K562 (cell line): Measurements from ENCODE around the gene MDK. TPM values are rescaled to one million over a fixed set of nuclear protein-coding genes. Genes with fewer than 3 reads are reported as not detected.

ENCODE experiments used
- ATAC-seq: fragments of 200-7000 bp; cut with Tn5 transposase; 3 replicates; pipeline ENCODE4 v1.9.1; 2020; ENCODE audit warnings: moderate library complexity
- BruUV-seq: library from RNA; stranded (reverse); fragments of 400-500 nt; replicated peaks from 2 replicates; lab custom pipeline; 2021; lab: Mats Ljungman, UMichigan
- CTCF ChIA-PET: fragments of 300-600 bp; formaldehyde crosslinking; extraction: SDS; loops from one replicate; lab custom pipeline; 2021; ENCODE audit warnings: low intra/inter-chr PET ratio; lab: Yijun Ruan, JAX
- POLR2A ChIA-PET: fragments of 300-600, 350-650 bp; sonication (Branson Sonifier 250); formaldehyde crosslinking; extraction: SDS; loops from one replicate; lab custom pipeline; 2021; ENCODE audit warnings: antibody characterized with exemption, inconsistent platforms; lab: Yijun Ruan, JAX
- DNase-seq, 4 experiments: peaks; one replicate each; pipeline versions ENCODE4 v3.0.0 to v3.0.0-alpha.2; 2011 to 2018; ENCODE audit warnings: low spot score in 3 of 4, mixed read lengths in 3 of 4; ENCODE audit errors: extremely low read depth in 1 of 4
- FAIRE-seq: peaks from 2 replicates; lab custom pipeline; 2011; peaks lifted over from hg19 to GRCh38; lab: Jason Lieb, UNC
- H2AFZ ChIP-seq: 2 replicates; pipeline ENCODE4 v1.6.0; 2011; ENCODE audit warnings: low read depth, low read length, control low read depth, inconsistent platforms
- H3K27ac ChIP-seq: fragments of 200-600 bp; 3 replicates; pipeline ENCODE4 v1.8.0; 2011; ENCODE audit warnings: low read depth, mild to moderate bottlenecking, control low read depth, inconsistent platforms, low read length, moderate library complexity, mixed read lengths; ENCODE audit errors: extremely low read depth
- H3K27me3 ChIP-seq, 2 experiments: fragments of 300-600 bp in 1 of 2; 2 replicates in 1 of 2; 3 replicates in 1 of 2; pipeline versions ENCODE4 v1.6.0 to v1.8.0; 2011; ENCODE audit warnings: inconsistent platforms in 2 of 2, low read length in 2 of 2, mild to moderate bottlenecking in 1 of 2, mixed read lengths in 1 of 2, moderate library complexity in 1 of 2; ENCODE audit not compliant: control insufficient read depth in 2 of 2, insufficient read depth in 2 of 2
- H3K36me3 ChIP-seq: fragments of 300-600 bp; 3 replicates; pipeline ENCODE4 v1.8.0; 2011; ENCODE audit warnings: mild to moderate bottlenecking, low read length, inconsistent platforms; ENCODE audit not compliant: control insufficient read depth, insufficient read depth
- H3K4me1 ChIP-seq, 2 experiments: fragments of 200-600 bp in 1 of 2; replicated peaks in 1 of 2; 2 replicates in 1 of 2; 3 replicates in 1 of 2; pipeline versions ENCODE4 v1.5.1 to v1.8.0; 2011; ENCODE audit warnings: inconsistent platforms in 2 of 2, low read length in 2 of 2, mild to moderate bottlenecking in 1 of 2, mixed read lengths in 1 of 2, moderate library complexity in 1 of 2; ENCODE audit not compliant: control insufficient read depth in 2 of 2, insufficient read depth in 2 of 2
- H3K4me2 ChIP-seq: 2 replicates; pipeline ENCODE4 v1.6.1; 2011; ENCODE audit warnings: low read length, control low read depth, inconsistent platforms, mixed read lengths; ENCODE audit not compliant: insufficient read depth
- H3K4me3 ChIP-seq: fragments of 200-600 bp; sonication (generic), shearing (Covaris generic); 2 replicates; pipeline ENCODE4 v1.5.1; 2016; ENCODE audit warnings: control low read depth, inconsistent platforms
- H3K79me2 ChIP-seq: fragments of 200-600 bp; 3 replicates; pipeline ENCODE4 v1.8.0; 2011; ENCODE audit warnings: low read length, inconsistent platforms; ENCODE audit not compliant: control insufficient read depth, insufficient read depth
- H3K9ac ChIP-seq, 2 experiments: 2 replicates each; pipeline versions ENCODE4 v1.6.0 to v1.6.1; 2011; ENCODE audit warnings: low read depth in 2 of 2, low read length in 2 of 2, control low read depth in 1 of 2, inconsistent platforms in 1 of 2, mild to moderate bottlenecking in 1 of 2, mixed read lengths in 1 of 2; ENCODE audit not compliant: insufficient read depth in 1 of 2
- H3K9me1 ChIP-seq: one replicate; pipeline ENCODE4 v1.6.0; 2011; ENCODE audit warnings: inconsistent platforms, mild to moderate bottlenecking, low read length, moderate library complexity; ENCODE audit not compliant: control insufficient read depth, insufficient read depth
- H3K9me3 ChIP-seq: replicated peaks from 2 replicates; pipeline ENCODE4 v1.5.1; 2011; ENCODE audit warnings: low read depth, low read length, inconsistent platforms; ENCODE audit not compliant: control insufficient read depth, insufficient read depth
- H4K20me1 ChIP-seq: replicated peaks from 2 replicates; pipeline ENCODE4 v1.6.1; 2011; ENCODE audit warnings: low read length, inconsistent platforms, mixed read lengths; ENCODE audit not compliant: control insufficient read depth, insufficient read depth
- BRD4 ChIP-seq: fragments of 200-600 bp; sonication (generic); IDR thresholded peaks from 2 replicates; pipeline ENCODE4 v1.6.1; 2017; ENCODE audit warnings: inconsistent platforms
- BRF1 ChIP-seq: IDR thresholded peaks from 3 replicates; pipeline ENCODE4 v1.6.1; 2011; ENCODE audit warnings: borderline replicate concordance, mild to moderate bottlenecking; ENCODE audit not compliant: insufficient read length; ENCODE audit errors: extremely low read depth
- POLR2G ChIP-seq: fragments of 200-400 bp; formaldehyde crosslinking; IDR thresholded peaks from 2 replicates; pipeline ENCODE4 v1.6.1; 2017; ENCODE audit warnings: low read depth, mild to moderate bottlenecking, antibody characterized with exemption, low read length, moderate library complexity
- ZNF311 ChIP-seq: fragments of 250-450 bp; sonication (Bioruptor Pico); IDR thresholded peaks from 2 replicates; pipeline ENCODE4 v1.4.0; 2020; ENCODE audit warnings: mild to moderate bottlenecking, moderate library complexity
- WGBS: fragments of 100-300 bp; shearing (Covaris generic); methylation state at CpG from one replicate; pipeline ENCODE4 v1.1.6; 2016; ENCODE audit warnings: low coverage, mixed read lengths; ENCODE audit not compliant: insufficient coverage; ENCODE audit errors: missing lambda C conversion rate; 5-methylcytosine and 5-hydroxymethylcytosine counted together
- in situ Hi-C: fragments of 300-500 bp; cut with MboI; formaldehyde crosslinking; loops from 4 replicates; pipeline ENCODE4 v1.15.0; 2018; ENCODE audit warnings: inconsistent platforms, mixed read lengths
- intact Hi-C: fragments of 100-400 bp; cut with micrococcal nuclease; formaldehyde crosslinking; loops from 2 replicates; pipeline ENCODE4 v1.14.2; 2022
- polyA plus RNA-seq, 8 experiments: library from polyadenylated mRNA; depleted of rRNA in 4 of 8; stranded (reverse) in 5 of 8; unstranded in 3 of 8; fragments of >200 nt; fragmentation: Nextera tagmentation in 2 of 8; fragmentation: Illumina TruSeq in 1 of 8; extraction: Ambion mirVana in 2 of 8; extraction: Trizol in 1 of 8; gene quantifications; 2 replicates each; pipeline versions ENCODE4 v1.2.1 to v1.2.3, GENCODE V29; 2011 to 2014; ENCODE audit warnings: inconsistent platforms in 1 of 8, missing spikeins in 1 of 8
- total RNA-seq, 7 experiments: library from RNA; depleted of rRNA in 6 of 7; stranded (reverse); fragments of >200 nt in 6 of 7; fragmentation: Illumina TruSeq in 2 of 7; extraction: Trizol in 2 of 7; gene quantifications; 2 replicates each; pipeline versions ENCODE4 v1.2.1 to v1.2.3, GENCODE V29; 2011 to 2021; ENCODE audit warnings: low replicate concordance in 1 of 7
- TF ChIP-seq, protein P1 (sequence below), 2 experiments: fragments of 450-650 bp; formaldehyde crosslinking in 1 of 2; IDR thresholded peaks; 2 replicates each; pipeline versions ENCODE4 v1.4.0 to v1.6.1; 2014 to 2020; ENCODE audit warnings: mild to moderate bottlenecking in 2 of 2, borderline replicate concordance in 1 of 2, low read depth in 1 of 2

MDK gene
- total and polyA plus RNA-seq, 9 of the 15 experiments (the other 6 are each of a cell fraction or from before 2014, with no cell fraction given): 20.7 to 700 (median 350) TPM

GRCh38 chr11:46367916-46368267 lies 13.6 kb upstream of the MDK start:
- intact Hi-C loops: loop anchor here (1.0 to 5.0 kb wide), 3 partner anchors 16 to 121 kb away; no protein-coding TSS in a partner anchor

DNA sequence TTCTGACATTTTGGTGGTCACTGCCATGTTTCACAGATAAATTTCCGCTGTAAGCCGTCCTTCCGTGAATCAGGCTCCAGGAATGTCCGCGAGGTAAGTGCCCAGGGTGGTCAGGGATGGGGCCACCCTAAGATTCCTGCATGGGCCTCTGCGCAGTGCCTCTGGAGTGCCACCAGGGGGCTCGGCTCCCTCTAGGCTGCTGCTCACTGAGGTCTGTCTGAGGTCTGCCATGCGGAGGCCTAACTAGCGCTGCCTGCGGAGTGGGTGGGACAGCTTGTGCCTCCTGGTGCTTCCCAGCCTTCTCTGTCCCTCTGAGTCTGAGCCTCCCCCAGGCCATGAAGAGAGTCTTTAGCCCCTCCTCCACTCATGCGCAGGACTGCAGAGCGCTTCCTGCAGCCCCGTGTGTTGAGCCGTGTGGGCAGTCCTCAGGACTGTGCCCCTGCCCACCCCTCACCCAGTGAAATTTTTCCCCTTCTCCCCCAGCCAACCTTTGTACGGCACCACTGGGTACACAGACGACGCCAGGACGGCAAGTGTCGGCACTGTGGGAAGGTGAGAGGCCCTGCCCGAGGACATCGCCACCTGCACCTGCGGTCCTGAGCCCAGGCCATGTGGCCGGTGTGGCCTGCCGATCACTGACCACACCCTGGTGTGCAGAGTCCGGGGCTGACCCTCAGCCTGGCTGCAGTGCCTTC lies 11.9 kb upstream of the MDK start:
- no peaks in the 10 kb centered on the region for H3K79me2 ChIP-seq
- H2AFZ ChIP-seq: no peak overlapping the region
- BruUV-seq: no TSS peak
- peaks cover 71% of the 10 kb centered on the region; the same call in 2 of the 3 replicates for H3K36me3 ChIP-seq
- WGBS: 65% methylated on average over 24 of the region's 25 CpGs
- H3K9me1 ChIP-seq: peaks cover 3% of the 10 kb centered on the region
- ATAC-seq (peak; percentile 85), DNase-seq (peak; percentile 71 to 80 (median 76)), FAIRE-seq (peak; percentile 94)
- no peaks in the 10 kb centered on the region; the same call in none of the 2 replicates for H4K20me1 ChIP-seq
- H3K9me3 ChIP-seq: no peaks in the 10 kb centered on the region
- H3K4me1 ChIP-seq: peaks cover 6 to 46% of the 10 kb centered on the region in 2 experiments
- H3K27ac ChIP-seq: no peak overlapping the region
- ChIA-PET POLR2A (interaction anchor here (0.5 to 1.1 kb wide), 3 partner anchors 22 to 1184 kb away, joined by 3 to 4 read pairs (median 3); partner anchors contain the start of gene CHRM4), CTCF (interaction anchor here (1.2 to 1.3 kb wide), 2 partner anchors 18 to 168 kb away, joined by 6 read pairs; no protein-coding TSS in a partner anchor)
- H3K9ac ChIP-seq: peak overlapping the region in 1 of 2 experiments; percentile 65; a peak in 2 of 4 replicates
- no peak overlapping the region for H3K4me3 ChIP-seq
- intact Hi-C loops (loop anchor here (5.0 kb wide), 2 partner anchors 52 to 122 kb away; no protein-coding TSS in a partner anchor), in situ Hi-C loops (no loop called here)
- no peak overlapping the region for H3K4me2 ChIP-seq
- no peaks in the 10 kb centered on the region for H3K27me3 ChIP-seq
- TF ChIP-seq ZNF311 (CRISPR knock-in tag): no peak
- TF ChIP-seq, protein P1, sequence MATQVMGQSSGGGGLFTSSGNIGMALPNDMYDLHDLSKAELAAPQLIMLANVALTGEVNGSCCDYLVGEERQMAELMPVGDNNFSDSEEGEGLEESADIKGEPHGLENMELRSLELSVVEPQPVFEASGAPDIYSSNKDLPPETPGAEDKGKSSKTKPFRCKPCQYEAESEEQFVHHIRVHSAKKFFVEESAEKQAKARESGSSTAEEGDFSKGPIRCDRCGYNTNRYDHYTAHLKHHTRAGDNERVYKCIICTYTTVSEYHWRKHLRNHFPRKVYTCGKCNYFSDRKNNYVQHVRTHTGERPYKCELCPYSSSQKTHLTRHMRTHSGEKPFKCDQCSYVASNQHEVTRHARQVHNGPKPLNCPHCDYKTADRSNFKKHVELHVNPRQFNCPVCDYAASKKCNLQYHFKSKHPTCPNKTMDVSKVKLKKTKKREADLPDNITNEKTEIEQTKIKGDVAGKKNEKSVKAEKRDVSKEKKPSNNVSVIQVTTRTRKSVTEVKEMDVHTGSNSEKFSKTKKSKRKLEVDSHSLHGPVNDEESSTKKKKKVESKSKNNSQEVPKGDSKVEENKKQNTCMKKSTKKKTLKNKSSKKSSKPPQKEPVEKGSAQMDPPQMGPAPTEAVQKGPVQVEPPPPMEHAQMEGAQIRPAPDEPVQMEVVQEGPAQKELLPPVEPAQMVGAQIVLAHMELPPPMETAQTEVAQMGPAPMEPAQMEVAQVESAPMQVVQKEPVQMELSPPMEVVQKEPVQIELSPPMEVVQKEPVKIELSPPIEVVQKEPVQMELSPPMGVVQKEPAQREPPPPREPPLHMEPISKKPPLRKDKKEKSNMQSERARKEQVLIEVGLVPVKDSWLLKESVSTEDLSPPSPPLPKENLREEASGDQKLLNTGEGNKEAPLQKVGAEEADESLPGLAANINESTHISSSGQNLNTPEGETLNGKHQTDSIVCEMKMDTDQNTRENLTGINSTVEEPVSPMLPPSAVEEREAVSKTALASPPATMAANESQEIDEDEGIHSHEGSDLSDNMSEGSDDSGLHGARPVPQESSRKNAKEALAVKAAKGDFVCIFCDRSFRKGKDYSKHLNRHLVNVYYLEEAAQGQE (IDR thresholded peaks at IDR 0.05; ENCODE audit: borderline replicate concordance): peak; percentile 45; the same call in 1 of the 2 replicates
- TF ChIP-seq, protein P1 (CRISPR knock-in tag; IDR thresholded peaks at IDR 0.05; ENCODE audit: low read depth): no peak
- TF ChIP-seq BRF1: no peak

More at GRCh38 chr11:46367916-46368267, 13.6 kb upstream of the MDK start:
- peaks cover 7 to 48% of the 10 kb centered on the region in 2 experiments for H3K4me1 ChIP-seq
- POLR2A ChIA-PET: no interaction called here
- no peaks in the 10 kb centered on the region for H3K9me3 ChIP-seq
- WGBS: 83% methylated on average over 12 of the region's 12 CpGs
- peaks cover 13% of the 10 kb centered on the region for H3K79me2 ChIP-seq
- H3K9ac ChIP-seq: no peak overlapping the region
- no peaks in the 10 kb centered on the region for H3K27me3 ChIP-seq
- DNase-seq: no peak
- in situ Hi-C loops: no loop called here
- no peak overlapping the region for H2AFZ ChIP-seq
- CTCF ChIA-PET: interaction anchor here (1.5 kb wide), 1 partner anchor 16 kb away, joined by 5 read pairs; no protein-coding TSS in a partner anchor
- H3K27ac ChIP-seq: no peak overlapping the region; the same call in 2 of the 3 replicates
- H3K36me3 ChIP-seq: peaks cover 73% of the 10 kb centered on the region; the same call in 2 of the 3 replicates
- no peaks in the 10 kb centered on the region; the same call in none of the 2 replicates for H4K20me1 ChIP-seq
- no peak overlapping the region for H3K4me3 ChIP-seq
- BruUV-seq: no TSS peak
- TF ChIP-seq POLR2G (0 out of 2 replicates have a peak, but pooled peaks have one; percentile 10), BRD4 (no peak)
- TF ChIP-seq, all 486 proteins: peak for 1
- Histone ChIP-seq H3K9me1 (peaks cover 3% of the 10 kb centered on the region), H3K4me2 (no peak overlapping the region)
- no peak for ATAC-seq
- FAIRE-seq: no peak
